Stimulated activated naive CD8-positive, alpha-beta T cell treated with anti-CD3 and anti-CD28 coated beads, Interleukin-15, Interleukin-2, amounts not matched to agents 100 U/mL and 50 U/mL, for 24 hours (primary cell): Measurements from ENCODE around the gene PRRT2.
"Not testable (repeated sequence)": the region's sequence is repeated elsewhere in the genome, so short reads cannot be mapped to it uniquely, and the experiment has no call there.

ENCODE experiments used
- ATAC-seq: fragments of 150-1000 bp; cut with Tn5 transposase; one replicate; pipeline ENCODE4 v1.10.0; 2021
- DNase-seq: peaks from one replicate; pipeline ENCODE4 v3.0.0; 2021

PRRT2 gene

DNA sequence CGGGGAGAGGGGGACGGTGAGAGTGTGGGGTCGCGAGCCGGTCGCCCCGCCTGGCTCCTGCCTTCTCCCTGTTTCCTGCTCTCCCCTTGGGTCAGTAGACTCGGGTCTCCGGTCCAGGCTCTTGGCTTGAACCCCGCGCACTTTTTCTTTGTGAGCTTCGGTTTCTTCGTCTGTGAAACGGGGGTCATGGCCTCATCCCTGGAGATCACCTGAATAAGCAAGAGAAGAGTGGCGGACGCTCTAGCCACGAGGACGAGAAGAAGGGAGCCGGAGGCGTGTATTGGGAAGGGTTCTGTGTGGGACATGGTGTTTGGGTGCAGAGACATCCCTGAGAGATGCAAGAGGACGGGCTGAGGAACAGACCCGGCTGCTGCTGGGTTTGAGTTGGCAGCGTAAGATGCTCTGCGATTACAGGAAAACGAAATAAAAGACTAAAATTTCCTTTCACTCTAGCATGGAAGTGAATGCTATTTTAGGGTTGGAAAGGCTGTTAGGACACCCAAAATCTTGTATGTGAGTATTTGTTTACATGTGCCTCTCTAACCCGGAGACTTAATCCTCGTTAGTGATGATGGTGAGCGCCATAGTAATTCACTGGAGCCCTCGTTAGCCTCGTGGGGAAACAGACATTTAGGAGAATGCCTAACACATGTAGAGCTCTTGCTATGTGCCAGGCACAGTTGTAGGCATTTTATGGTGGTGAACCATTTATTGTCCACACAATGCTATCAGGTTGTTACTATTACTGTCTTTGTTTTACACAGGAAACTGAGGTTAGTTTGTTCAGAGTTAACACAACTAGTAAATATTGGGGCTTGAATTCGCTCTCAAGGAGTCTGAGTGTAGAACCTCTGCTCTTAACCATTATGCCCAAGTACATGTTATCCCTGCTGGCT is 20.8 kb upstream of the PRRT2 start:
- ATAC-seq, result peak; percentile 15
- DNase-seq, result no peak

DNA sequence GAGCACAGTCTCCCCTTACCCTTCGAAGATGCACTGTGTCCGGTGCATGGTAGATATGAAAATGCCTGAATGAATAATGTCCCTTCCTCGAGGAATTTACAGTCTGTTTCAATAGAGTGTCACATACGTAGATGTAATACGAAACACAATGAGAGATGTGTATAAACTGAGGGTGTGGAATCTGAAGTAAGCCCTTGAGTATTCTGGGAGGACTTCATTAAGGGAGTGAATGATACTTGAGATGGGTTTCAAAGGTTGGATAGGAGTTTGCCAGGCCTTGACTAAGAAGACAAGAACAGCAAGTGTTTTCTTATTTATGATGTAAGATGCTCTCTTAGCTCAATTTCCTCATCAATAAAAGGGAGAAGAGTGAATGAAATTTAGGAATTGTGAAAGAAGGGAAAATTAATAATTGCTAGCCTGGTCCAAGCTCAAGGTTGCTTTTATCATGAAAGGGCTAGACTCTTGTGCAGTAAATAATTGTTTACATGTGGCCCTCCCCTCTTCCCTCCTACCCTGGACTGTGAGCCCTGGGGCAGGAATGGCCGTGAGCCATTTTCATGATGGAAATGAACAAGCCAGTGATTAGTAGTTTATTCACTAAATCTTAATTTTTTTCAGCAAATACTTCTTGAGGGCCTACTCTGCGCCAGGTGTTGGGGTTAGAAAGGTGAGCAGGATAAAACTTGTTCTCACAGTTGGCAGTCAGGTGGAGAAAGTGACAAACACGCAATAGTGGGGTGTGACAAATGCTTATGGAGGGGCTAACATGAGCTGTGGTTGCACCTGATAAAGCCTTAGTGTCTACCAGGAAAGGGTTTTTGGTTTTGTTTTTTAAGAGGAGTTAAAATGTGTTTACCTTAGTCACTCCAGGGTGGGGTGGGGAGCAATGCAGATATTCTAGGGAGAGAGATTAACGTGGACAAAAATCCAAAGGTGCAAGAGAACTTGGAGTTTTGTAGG is 19.9 kb upstream of the PRRT2 start:
- ATAC-seq (no peak), DNase-seq (no peak)

DNA sequence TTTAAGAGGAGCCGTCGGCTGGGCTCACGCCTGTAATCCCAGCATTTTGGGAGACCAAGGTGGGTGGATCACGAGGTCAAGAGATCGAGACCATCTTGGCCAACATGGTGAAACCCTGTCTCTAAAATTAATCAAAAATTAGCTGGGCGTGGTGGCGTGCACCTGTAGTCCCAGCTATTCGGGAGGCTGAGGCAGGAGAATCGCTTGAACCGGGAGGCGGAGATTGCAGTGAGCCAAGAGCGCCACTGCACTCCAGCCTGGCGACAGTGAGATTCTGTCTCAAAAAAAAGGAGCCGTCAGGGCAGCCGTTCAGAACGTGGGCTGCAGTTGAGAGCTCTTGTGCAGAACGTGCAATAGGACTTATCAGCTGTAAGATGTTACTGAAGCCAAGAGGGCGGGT is 18.8 kb upstream of the PRRT2 start:
- ATAC-seq, DNase-seq: not testable (repeated sequence)

DNA sequence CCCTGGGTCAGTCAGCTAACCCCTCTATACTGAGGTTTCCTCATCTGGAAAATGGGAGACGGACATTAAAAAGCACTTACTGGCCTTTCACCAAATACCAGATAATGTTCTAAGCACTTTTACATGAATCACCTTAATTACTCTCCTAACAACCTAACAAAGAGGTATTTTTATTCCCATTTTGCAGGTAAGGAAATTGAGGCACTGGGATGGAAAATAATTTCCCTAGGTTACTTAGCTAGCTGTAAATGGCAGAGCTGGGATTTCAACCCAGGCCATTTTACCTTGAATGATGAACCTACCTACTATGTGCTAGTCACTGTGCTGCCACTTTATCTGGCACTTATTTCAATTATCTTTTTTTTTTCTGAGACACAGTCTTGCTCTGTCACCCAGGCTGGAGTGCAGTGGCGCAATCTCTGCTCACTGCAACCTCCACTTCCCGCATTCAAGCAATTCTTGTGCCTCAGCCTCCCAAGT is 17.7 kb upstream of the PRRT2 start:
- no peak for ATAC-seq
- no peak for DNase-seq

DNA sequence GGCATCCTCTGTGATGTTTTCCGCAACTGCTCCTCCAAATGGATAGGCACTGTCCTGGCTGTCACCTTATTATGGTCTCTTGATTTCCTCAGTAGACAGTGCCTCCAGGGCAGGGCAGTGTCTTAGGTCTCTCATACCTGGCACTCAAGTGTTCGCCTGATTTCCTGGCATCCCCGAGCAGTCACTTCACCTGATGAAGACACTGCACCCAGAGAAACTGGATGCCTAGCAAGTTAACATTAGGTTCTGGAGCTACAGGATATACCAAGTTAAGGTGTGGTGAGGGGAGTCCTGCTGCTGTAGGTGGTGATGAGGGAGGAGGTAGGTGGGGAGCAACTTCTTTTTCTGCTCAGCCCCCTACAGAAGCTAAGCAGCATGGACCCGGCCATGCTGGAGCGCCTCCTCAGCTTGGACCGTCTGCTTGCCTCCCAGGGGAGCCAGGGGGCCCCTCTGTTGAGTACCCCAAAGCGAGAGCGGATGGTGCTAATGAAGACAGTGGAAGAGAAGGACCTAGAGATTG is 9.5 kb upstream of the PRRT2 start:
- DNase-seq (no peak), ATAC-seq (no peak)

DNA sequence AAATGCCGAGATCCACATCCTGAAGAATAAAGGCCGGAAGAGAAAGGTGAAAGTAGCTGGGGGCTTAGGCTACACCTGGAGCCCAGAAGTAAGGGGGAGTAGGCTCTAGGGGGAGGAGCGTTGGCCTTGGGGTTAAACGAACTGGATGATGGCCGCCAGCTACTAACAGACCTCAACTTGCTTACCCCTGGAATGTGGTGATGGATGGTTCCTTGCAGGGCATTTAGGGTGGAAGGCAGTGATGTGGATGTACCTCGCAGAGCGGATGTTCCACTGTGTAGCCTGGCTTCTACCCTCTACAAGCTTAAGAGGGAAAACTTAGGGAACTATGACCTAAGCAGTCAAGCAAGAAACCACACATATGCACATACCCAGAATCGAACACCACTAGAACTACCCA is 8.0 kb upstream of the PRRT2 start:
- no peak for ATAC-seq

DNA sequence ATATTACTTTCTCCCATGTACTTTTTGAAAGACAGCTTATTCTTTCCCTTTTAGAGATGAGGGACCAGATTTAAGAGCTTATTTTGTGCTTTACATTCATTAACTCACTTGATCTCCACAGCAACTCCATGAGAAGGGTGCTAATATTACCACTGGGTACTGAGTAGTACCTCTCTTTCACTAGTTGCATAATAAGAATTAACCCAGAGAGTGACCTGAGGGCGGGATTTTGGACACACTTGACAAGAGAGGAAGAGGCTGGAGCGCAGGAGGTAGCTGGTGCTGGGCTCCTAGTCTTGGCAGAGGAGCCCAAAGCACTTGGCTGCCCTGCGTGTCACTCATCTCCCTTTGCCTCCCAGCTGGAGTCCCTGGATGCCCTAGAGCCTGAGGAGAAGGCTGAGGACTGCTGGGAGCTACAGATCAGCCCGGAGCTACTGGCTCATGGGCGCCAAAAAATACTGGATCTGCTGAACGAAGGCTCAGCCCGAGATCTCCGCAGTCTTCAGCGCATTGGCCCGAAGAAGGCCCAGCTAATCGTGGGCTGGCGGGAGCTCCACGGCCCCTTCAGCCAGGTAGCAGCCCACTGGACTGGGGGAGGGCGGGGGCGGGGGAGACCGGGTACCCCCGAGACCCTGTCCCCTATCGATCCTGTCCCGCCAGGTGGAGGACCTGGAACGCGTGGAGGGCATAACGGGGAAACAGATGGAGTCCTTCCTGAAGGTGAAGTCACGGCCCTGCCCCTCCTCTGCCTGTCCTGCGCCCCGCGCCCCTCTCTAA is 7.3 kb upstream of the PRRT2 start:
- no peak for DNase-seq

More for the DNA sequence above, 8.0 kb upstream of the PRRT2 start:
- DNase-seq, result no peak

DNA sequence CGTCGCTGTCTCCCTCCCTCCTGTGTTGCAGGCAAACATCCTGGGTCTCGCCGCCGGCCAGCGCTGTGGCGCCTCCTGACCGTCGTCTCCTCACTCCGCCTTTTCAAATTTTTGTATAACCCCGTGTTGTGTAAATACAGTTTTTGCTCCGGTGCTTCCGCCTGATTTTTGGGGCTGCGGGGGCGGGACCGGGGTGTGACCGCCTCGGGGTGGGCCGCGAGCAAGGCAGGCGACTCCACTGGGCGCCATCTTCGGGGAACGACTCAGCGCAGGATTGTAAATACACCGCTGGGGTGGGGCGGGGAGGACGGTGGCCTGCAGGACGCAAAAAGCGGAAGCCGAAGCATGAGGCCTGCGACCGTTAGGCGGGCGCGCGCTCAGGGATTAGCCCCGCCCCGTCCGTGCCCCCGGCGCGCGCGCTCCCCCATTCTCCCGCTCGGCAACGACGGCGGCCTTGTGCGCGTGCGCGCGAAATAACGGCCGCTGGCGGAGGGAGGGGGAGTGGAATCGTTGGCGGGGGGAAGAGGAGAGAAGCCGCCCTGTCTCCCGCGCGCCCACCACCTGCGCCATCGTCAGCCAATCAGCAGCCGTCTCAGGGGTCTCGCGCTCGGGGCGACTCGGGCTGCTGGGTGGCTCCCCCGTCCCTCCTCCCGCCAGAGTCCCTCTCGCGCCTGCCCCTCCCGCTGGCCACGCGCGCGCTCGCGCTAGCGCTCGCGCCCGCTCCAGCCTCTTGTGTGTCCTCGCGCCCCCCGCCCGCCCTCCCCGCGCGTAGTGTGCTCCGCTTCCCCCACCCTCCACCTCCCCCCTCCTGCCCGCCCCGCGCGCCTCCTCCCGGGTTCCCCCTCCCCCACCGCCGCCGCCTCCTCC is 6.5 kb upstream of the PRRT2 start:
- ATAC-seq (peak; percentile 72), DNase-seq (peak; percentile 98)

More for the DNA sequence above, 7.3 kb upstream of the PRRT2 start:
- no peak for ATAC-seq

DNA sequence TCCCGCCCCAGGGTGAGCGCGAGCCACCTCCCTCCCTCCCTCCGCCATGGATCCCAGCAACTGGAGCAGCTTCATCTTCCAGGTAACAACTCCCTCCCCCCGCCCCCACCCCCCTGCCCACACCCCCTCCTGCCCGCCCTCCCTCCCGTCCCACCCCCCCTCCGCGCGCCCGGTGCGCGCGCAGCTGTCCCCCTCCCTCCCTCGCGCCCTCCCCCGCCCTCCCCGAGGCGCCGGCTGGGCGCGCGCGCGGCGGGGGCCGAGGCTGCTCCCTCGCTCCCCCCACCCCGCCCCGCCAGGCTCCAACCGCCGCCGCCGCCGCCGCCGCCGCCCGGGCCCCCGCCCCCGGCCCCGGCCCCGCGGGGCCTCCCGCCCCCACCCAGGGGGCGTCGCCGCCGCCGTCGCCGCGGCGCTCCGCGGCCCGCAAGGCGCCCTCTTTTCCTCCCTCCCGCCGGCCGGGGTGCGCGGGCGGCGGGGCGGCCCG is 5.9 kb upstream of the PRRT2 start, which contains the start of gene MAZ:
Gene MAZ, plus strand, starts transcription at position 431 of the 481 bp plus-strand sequence. CDS start 173 bp downstream, outside the sequence.
- DNase-seq (peak; percentile 82), ATAC-seq (peak; percentile 0)

DNA sequence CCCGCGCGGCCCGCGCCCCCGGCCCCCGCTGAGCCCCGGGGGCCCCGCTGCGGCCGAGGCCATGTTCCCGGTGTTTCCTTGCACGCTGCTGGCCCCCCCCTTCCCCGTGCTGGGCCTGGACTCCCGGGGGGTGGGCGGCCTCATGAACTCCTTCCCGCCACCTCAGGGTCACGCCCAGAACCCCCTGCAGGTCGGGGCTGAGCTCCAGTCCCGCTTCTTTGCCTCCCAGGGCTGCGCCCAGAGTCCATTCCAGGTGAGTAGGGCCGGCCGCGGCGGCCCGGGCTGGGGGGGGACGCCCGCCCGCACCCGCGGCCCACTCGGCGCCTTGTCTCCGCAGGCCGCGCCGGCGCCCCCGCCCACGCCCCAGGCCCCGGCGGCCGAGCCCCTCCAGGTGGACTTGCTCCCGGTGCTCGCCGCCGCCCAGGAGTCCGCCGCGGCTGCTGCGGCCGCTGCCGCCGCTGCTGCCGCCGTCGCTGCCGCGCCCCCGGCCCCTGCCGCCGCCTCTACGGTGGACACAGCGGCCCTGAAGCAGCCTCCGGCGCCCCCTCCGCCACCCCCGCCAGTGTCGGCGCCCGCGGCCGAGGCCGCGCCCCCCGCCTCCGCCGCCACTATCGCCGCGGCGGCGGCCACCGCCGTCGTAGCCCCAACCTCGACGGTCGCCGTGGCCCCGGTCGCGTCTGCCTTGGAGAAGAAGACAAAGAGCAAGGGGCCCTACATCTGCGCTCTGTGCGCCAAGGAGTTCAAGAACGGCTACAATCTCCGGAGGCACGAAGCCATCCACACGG is 5.2 kb upstream of the PRRT2 start:
- peak; percentile 5 for ATAC-seq
- peak; percentile 78 for DNase-seq

DNA sequence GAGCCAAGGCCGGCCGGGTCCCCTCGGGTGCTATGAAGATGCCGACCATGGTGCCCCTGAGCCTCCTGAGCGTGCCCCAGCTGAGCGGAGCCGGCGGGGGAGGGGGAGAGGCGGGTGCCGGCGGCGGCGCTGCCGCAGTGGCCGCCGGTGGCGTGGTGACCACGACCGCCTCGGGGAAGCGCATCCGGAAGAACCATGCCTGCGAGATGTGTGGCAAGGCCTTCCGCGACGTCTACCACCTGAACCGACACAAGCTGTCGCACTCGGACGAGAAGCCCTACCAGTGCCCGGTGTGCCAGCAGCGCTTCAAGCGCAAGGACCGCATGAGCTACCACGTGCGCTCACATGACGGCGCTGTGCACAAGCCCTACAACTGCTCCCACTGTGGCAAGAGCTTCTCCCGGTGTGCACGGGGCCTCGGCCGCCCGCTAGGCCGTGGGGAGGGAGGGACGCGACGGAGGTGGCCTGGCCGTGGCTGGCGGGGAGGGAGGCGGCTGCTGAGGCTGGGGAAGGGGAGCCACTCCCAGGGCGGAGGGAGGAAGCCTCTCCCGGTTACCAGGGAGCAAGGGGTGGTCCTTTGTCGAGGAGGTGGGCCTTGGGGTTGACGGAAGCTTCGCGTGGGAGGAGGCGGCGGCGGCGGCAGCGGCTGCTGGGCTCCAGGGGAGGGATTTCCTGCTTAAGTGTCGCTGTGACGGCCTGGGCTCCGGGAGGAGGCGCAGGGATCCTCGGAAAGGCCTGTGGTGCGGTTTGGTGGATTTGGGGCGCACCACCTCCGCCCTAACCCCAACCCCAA is 4.4 kb upstream of the PRRT2 start:
- DNase-seq (peak; percentile 92), ATAC-seq (peak; percentile 19)

DNA sequence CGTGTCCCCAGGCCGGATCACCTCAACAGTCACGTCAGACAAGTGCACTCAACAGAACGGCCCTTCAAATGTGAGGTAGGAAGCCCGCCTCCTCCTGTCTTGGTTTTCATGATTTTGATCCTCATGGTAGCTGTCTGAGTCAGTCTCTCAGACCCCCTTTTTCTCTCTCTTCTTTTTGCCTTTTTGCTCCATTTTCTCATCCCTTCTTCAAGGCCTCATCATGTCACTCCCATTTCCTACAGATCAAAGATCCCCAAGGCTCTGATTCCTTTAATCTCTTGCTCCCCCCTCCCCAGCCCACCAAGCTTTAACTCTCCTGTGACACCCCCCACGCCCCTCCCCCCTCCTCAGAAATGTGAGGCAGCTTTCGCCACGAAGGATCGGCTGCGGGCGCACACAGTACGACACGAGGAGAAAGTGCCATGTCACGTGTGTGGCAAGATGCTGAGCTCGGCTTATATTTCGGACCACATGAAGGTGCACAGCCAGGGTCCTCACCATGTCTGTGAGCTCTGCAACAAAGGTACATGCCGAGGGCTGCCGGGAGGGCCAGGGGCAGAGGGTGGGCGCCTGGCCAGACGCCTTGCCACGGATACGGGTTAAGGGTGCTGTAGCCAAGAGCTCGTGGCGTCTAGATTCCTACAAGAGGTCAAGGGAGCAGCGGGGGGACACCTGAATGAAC is 3.6 kb upstream of the PRRT2 start:
- DNase-seq (no peak), ATAC-seq (no peak)

DNA sequence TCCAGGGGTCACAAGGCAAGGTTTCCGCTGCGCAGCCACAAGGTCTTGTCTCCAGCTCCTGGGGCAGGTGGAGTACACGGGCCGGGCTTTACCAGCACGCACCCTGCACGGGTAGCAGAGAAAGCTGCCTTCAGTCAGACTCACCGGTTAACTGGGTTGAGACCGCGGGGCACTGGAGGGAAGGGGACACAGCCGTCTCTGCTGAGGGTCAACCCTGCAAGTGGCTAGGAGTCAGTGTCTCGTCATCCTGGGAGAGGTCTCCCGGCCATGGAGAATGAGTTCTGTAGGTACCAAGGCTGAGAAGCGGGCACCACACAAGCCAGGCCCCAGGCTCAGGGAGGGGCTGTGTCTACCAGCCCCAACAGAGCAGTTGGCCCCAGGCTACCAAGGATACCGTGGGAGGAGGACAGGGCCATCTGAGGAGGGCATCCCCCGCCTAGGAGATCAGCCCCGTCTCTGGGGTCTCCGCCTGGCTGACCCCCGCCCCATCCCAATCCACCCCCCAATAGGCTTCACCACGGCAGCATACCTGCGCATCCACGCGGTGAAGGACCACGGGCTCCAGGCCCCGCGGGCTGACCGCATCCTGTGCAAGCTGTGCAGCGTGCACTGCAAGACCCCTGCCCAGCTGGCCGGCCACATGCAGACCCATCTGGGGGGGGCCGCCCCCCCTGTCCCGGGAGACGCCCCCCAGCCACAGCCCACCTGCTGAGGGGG is 2.8 kb upstream of the PRRT2 start:
- DNase-seq (no peak), ATAC-seq (no peak)

DNA sequence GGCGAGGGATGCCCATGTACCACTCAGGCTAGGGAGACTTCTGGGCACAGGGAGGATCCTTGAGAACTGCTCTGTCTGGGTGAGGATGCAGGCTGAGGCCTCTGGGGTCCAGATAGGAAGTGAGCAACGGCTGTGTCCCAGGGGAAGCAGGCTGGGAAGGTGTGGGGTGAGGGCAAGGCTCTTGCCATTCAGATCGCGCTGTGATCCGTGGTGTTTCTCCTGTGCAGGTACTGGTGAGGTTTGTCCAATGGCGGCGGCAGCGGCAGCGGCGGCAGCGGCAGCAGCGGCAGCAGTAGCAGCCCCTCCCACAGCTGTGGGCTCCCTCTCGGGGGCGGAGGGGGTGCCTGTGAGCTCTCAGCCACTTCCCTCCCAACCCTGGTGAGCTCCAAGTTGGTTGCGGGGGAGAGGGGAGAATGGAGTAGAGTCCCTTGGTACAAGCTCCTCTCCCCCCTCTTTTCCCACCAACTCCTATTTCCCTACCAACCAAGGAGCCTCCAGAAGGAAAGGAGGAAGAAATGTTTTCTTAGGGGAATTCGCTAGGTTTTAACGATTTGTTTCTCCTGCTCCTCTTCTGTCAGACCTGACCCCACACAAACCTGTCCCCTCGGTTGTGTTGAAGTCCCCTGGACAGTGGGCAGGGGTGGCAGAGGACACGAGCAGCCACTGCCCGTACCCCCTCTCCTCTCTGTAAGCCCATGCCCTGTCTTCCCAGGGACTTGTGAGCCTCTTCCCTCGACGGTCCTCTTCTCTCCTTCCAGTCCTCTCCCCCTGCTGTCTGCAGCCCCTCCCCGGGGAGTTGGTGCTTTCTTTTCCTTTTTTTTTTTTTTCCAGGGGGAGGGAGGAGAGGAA is 1.9 kb upstream of the PRRT2 start:
- DNase-seq (peak; percentile 68), ATAC-seq (no peak)

DNA sequence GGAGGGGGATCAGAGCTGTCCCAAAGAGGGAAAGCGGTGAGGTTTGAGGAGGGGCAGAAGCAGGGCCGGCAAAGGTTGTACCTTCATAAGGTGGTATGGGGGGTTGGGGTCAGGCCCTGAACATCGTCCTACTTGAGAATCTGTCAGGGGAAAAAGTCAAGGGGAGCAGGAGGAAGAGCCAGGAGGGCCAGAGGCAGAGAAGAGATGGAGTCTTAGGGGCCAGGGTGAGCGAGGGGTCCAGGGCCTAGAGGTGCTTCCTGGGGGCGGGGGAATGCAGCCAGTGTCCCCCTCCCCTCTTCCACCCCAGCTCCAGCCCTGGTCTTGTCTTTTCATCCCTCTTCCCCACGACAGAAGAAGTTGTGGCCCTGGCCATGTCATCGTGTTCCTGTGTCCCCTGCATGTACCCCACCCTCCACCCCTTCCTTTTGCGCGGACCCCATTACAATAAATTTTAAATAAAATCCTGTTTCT is 1.3 kb upstream of the PRRT2 start:
- DNase-seq, result no peak
- no peak for ATAC-seq

DNA sequence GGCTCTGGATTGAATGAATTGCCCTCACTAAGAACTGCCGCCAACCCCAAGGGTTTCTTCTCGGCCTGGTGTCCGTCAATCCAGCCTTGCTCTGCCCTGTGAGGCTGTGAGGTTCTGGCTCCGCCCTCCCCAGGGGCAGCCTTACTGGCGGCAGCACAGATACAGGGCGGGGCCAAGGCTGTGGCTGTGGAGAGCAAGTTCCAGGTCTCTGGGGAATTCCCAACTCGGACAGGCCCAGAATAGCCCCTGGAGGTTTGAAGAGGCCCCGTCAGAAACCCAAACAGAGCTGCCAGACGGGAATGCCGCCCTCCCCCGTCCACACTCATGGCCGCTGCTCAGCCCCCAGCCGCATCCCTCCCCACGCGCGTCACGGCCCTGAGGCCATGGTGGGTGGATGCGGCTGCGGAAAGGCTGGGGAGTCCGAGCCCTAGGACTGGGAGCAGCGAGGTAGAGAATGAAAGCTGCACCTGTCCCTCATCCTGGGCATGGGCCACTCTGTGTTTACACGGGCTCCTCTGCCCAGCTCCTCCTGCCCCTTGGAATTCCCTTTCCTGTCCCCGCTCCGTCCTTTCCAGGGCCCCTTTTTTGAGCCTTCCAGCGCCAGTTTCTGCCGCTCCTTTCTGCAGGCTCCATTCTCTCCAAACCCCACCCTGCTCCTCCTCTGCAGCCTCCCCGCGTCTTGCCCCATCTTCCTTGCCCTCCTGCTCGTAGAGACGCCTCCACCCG is 660 bp upstream of the PRRT2 start:
- ATAC-seq (peak; percentile 50), DNase-seq (peak; percentile 90)
